Measurements from ENCODE around the gene CRTAP. TPM values are rescaled to one million over a fixed set of nuclear protein-coding genes. Genes with fewer than 3 reads are reported as not detected.

CRTAP gene
- total and polyA plus RNA-seq, 10 donors = 37.9 to 156 (median 96.5) TPM

DNA sequence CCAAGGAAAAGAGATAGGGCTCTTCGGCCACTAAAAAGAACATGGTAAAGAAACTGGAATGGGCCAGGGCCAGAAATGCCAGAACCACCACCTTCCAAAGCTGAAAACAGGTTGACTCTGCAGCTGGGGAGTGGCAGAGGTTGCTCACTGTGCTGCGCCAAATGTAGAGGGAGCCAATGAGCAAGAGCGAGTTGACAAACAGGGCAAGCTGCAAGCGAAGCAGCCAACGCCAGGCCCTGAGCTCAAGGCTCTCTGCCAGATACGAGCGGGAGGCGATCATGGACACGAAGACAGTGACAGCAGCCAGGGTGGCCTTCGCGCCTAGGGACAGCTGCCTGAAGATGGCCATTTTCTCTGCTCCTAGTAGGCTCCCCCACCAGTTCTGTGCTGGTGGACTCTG is 20.0 kb upstream of the CRTAP start:
- H3K4me1 ChIP-seq = peaks cover 9 to 87% (median 56%) of the 10 kb centered on the region in 6 donors
- no peaks in the 10 kb centered on the region for H3K27me3 ChIP-seq (replicated peaks in 1 of 7)
- H3K36me3 ChIP-seq = peaks cover 0 to 47% (median 16%) of the 10 kb centered on the region in 6 donors
- DNase-seq = peak; percentile 78
- no peaks in the 10 kb centered on the region for H3K9me3 ChIP-seq
- H3K27ac ChIP-seq = no peak overlapping the region
- intact Hi-C loops (cut with DNase I; ENCODE audit: low total_unique reads) = no loop called here
- TF ChIP-seq POLR2A (IDR thresholded peaks at IDR 0.05) = no peak
- TF ChIP-seq POLR2AphosphoS5 (IDR thresholded peaks at IDR 0.05) = no peak
- TF ChIP-seq, protein P1, sequence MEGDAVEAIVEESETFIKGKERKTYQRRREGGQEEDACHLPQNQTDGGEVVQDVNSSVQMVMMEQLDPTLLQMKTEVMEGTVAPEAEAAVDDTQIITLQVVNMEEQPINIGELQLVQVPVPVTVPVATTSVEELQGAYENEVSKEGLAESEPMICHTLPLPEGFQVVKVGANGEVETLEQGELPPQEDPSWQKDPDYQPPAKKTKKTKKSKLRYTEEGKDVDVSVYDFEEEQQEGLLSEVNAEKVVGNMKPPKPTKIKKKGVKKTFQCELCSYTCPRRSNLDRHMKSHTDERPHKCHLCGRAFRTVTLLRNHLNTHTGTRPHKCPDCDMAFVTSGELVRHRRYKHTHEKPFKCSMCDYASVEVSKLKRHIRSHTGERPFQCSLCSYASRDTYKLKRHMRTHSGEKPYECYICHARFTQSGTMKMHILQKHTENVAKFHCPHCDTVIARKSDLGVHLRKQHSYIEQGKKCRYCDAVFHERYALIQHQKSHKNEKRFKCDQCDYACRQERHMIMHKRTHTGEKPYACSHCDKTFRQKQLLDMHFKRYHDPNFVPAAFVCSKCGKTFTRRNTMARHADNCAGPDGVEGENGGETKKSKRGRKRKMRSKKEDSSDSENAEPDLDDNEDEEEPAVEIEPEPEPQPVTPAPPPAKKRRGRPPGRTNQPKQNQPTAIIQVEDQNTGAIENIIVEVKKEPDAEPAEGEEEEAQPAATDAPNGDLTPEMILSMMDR (IDR thresholded peaks at IDR 0.05 in 8 of 11, conservative IDR thresholded peaks at IDR 0.05 in 3 of 11) = no peak
- 93 to 98% (median 97%) methylated on average over 11 of the region's 11 CpGs for WGBS, 5 donors
- no peak overlapping the region for H3K4me3 ChIP-seq

DNA sequence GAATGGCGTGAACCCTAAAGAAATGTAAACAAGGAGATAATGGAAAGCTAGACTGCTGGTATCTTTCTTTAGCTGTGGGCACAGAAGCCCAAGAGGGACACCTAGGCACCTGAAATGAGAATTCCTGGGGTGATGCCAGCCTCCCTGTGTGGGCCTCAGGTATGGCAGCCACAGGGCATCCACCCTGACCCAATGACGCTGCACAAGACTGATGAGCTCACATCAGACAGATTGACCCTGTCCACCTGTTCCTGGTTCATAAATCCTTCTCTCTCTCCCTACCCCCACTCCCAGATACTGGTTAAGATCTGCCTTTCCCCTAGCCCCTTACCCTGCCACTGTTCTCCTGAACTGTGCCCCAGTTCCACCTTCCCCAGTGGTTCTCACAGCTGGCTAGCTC is 18.4 kb upstream of the CRTAP start:
- intact Hi-C loops (cut with DNase I; ENCODE audit: low total_unique reads) = no loop called here

DNA sequence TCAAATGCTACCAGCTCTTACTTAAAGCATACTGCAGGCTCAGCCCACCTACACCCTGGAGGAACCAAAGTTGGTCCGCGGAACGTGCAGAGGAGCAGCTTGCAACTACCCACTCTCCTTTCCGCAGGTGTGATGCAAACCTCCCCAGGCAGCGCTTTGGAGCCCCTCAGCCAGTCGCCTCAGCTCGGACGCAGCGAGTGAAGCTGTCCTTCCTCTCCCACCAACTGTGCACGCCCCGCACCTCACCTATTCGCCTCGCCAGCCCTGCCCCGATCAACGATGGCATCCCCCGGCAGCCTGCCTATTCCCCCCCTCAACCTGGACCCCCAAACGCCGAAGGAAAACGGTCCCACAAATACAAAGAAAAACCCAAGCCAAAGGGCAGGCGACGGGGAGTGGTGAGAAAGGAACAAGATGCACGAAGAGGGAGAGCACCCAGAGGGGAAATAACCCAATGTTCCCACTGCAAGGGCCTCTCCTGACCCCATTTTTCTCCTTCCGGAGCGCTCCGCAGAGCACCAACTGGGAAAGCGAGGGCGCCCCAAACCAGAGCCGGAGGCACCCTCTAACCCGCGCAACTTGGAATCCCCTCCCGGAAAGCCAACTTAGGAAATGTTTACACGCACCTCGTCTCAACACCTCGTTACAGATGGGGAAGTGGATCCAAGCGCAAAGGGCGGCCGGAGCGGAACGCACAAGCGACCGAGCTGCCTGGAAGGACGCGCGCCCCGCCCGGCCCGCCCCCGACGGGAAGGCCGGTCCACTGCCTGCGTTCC is 17.5 kb upstream of the CRTAP start:
- TF ChIP-seq, protein P1 (IDR thresholded peaks at IDR 0.05 in 8 of 11, conservative IDR thresholded peaks at IDR 0.05 in 3 of 11) = no peak
- TF ChIP-seq POLR2AphosphoS5 (IDR thresholded peaks at IDR 0.05) (no peak), POLR2A (IDR thresholded peaks at IDR 0.05) (no peak)
- DNase-seq = peak; percentile 94
- Histone ChIP-seq H3K9me3 (no peaks in the 10 kb centered on the region), H3K4me1 (peaks cover 0 to 62% (median 36%) of the 10 kb centered on the region in 6 donors), H3K36me3 (peaks cover 0 to 35% (median 16%) of the 10 kb centered on the region in 6 donors), H3K27me3 (replicated peaks in 1 of 7) (no peaks in the 10 kb centered on the region), H3K4me3 (peak overlapping the region; percentile 52 to 96 (median 91)), H3K27ac (peak overlapping the region; percentile 89 to 99 (median 94))
- intact Hi-C loops (cut with DNase I; ENCODE audit: low total_unique reads) = no loop called here
- 0 to 1% (median 1%) methylated on average over 27 to 51 of the region's 51 CpGs for WGBS, 5 donors

More for the DNA sequence above, 18.4 kb upstream of the CRTAP start:
- peak overlapping the region in 7 of 8 donors; percentile 52 to 96 (median 89) for H3K4me3 ChIP-seq
- peak overlapping the region in 5 of 8 donors; percentile 92 to 99 (median 98) for H3K27ac ChIP-seq
- H3K36me3 ChIP-seq = peaks cover 0 to 43% (median 16%) of the 10 kb centered on the region in 6 donors
- H3K9me3 ChIP-seq = no peaks in the 10 kb centered on the region
- WGBS, 5 donors = 78 to 98% (median 91%) methylated on average over 2 of the region's 2 CpGs
- H3K27me3 ChIP-seq (replicated peaks in 1 of 7) = no peaks in the 10 kb centered on the region
- no peak for TF ChIP-seq POLR2AphosphoS5 (IDR thresholded peaks at IDR 0.05)
- TF ChIP-seq, protein P1 (IDR thresholded peaks at IDR 0.05 in 8 of 11, conservative IDR thresholded peaks at IDR 0.05 in 3 of 11) = no peak
- no peak for TF ChIP-seq POLR2A (IDR thresholded peaks at IDR 0.05)
- peaks cover 0 to 71% (median 40%) of the 10 kb centered on the region in 6 donors for H3K4me1 ChIP-seq
- no peak for DNase-seq

DNA sequence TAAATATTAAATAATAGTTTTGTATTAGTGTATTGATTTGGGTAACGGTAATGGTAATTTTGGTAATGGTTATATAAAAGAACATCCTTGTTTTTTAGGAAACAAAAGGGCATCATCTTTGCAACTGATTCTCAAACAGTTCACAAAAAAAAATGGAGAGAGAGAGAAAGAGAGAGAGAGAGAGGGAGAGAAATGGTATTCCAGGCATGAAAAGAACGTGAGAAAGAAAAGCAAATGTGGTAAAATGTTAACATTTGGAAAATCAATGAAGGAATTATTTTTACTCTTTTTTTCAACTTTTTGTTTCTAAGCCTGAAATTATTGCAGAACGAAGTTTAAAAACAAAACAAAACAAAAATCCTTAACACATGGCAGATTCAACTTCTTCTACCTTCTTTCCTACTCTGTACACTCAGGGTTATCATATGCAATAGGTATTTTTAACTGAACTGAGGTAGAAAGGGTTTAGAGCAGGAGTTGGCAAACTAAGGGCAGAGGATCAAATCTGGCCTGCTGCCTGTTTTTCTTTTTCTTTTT is 14.6 kb upstream of the CRTAP start:
- no peaks in the 10 kb centered on the region for H3K9me3 ChIP-seq
- peaks cover 0 to 6% (median under 1%) of the 10 kb centered on the region in 6 donors for H3K36me3 ChIP-seq
- no peak for TF ChIP-seq POLR2A (IDR thresholded peaks at IDR 0.05)
- TF ChIP-seq, protein P1 (IDR thresholded peaks at IDR 0.05 in 8 of 11, conservative IDR thresholded peaks at IDR 0.05 in 3 of 11) = no peak
- H3K4me1 ChIP-seq = peaks cover 0 to 34% (median 22%) of the 10 kb centered on the region in 6 donors
- DNase-seq = no peak
- intact Hi-C loops (cut with DNase I; ENCODE audit: low total_unique reads) = no loop called here
- no peaks in the 10 kb centered on the region for H3K27me3 ChIP-seq (replicated peaks in 1 of 7)
- 60 to 94% (median 91%) methylated on average over 3 of the region's 3 CpGs for WGBS, 5 donors
- no peak overlapping the region for H3K27ac ChIP-seq
- H3K4me3 ChIP-seq = no peak overlapping the region
